GM18868 (cell line): ENCODE measurements around the gene HNF4A.

Source experiments
- ATAC-seq: cut with Tn5 transposase; IDR thresholded peaks from one replicate; pipeline ENCODE4 v1.9.1; 2021; ENCODE audit warnings: mild to moderate bottlenecking, moderate library complexity; ENCODE audit not compliant: unreplicated experiment

HNF4A gene

GRCh38 chr20:44405257-44405656 is 49.8 kb downstream of the HNF4A start:
- ATAC-seq = no peak

GRCh38 chr20:44405785-44406571 is 50.5 kb downstream of the HNF4A start:
- ATAC-seq = no peak

- no peak for ATAC-seq
These were observed 51.2 kb downstream of the HNF4A start for GRCh38 chr20:44406572-44407137.

GRCh38 chr20:44407402-44408184 is 52.1 kb downstream of the HNF4A start:
- ATAC-seq = no peak

- ATAC-seq = no peak
These were observed 53.7 kb downstream of the HNF4A start for GRCh38 chr20:44409132-44409600.

- no peak for ATAC-seq
These were observed 55.1 kb downstream of the HNF4A start for GRCh38 chr20:44410583-44411019.

GRCh38 chr20:44411020-44411756 is 55.7 kb downstream of the HNF4A start:
- ATAC-seq = no peak

GRCh38 chr20:44411757-44412401 is 56.4 kb downstream of the HNF4A start:
- ATAC-seq = no peak

- no peak for ATAC-seq
These were observed 57.1 kb downstream of the HNF4A start for GRCh38 chr20:44412402-44413144.

GRCh38 chr20:44413575-44414345 is 58.3 kb downstream of the HNF4A start:
- ATAC-seq = no peak

GRCh38 chr20:44414346-44414714 is 58.8 kb downstream of the HNF4A start:
- no peak for ATAC-seq

GRCh38 chr20:44414808-44415207 is 59.3 kb downstream of the HNF4A start:
- no peak for ATAC-seq

- ATAC-seq = no peak
These were observed 60.6 kb downstream of the HNF4A start for GRCh38 chr20:44415833-44416715.

- ATAC-seq = no peak
These were observed 62.8 kb downstream of the HNF4A start for GRCh38 chr20:44418069-44418905.

- ATAC-seq = no peak
These were observed 63.8 kb downstream of the HNF4A start for GRCh38 chr20:44419131-44419844.

GRCh38 chr20:44420497-44420896 is 65.0 kb downstream of the HNF4A start:
- ATAC-seq = no peak

GRCh38 chr20:44422083-44422482 is 66.6 kb downstream of the HNF4A start:
- ATAC-seq = no peak
